Measurements from ENCODE around the gene AKR1C2.
"Not testable (repeated sequence)": the region's sequence is repeated elsewhere in the genome, so short reads cannot be mapped to it uniquely, and the experiment has no call there.

Gene AKR1C2

DNA sequence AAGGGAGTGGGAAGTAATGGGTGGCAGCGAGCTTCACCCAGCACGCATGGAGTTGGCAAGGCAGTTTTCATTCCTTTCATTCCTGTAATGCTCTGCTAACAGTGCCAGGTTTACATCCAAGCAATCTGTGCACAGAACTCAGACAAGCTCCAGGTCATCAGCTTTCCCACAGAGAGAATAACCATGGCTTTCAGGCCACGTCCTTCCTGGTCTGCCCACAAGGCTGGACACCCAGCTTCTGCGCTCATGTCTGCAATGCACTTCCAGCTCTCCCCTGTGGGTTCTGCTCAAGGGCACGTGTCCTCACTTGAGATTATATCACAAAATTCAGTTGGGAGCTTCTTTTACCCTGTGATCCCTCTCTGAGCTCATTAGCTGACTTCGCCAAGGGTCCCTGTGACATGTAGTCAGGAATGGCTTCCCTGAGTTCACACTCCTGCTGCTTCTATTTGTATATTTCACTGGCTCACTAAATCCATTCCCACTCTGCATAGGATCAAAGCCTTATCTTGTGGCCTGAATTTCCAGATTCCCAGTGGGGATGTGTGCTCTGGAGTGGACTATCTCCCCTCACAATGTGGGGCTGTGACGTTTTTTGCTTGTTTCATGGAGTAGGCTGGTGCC is 18.6 kb downstream of the AKR1C2 start:
- DNase-seq: no peak

DNA sequence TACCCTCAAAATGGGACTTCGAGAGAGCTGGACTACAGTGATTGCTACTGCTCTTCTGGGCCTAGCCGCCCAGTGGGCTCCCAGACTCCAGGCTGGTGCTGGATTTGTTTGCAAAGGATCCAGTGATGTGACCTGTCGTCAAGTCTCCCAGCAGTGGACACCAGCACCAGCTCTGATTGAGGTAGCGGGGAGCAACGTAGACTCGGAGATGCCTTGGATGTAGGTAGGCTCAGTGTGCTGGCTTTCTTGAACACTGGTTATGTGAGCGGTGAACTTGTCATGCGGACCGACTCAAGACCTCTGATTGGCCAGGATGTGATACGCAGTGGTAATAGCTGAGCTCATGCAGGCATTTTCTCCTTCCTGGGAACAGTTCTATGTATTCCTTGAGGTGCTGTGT is 19.4 kb downstream of the AKR1C2 start:
- DNase-seq: no peak

DNA sequence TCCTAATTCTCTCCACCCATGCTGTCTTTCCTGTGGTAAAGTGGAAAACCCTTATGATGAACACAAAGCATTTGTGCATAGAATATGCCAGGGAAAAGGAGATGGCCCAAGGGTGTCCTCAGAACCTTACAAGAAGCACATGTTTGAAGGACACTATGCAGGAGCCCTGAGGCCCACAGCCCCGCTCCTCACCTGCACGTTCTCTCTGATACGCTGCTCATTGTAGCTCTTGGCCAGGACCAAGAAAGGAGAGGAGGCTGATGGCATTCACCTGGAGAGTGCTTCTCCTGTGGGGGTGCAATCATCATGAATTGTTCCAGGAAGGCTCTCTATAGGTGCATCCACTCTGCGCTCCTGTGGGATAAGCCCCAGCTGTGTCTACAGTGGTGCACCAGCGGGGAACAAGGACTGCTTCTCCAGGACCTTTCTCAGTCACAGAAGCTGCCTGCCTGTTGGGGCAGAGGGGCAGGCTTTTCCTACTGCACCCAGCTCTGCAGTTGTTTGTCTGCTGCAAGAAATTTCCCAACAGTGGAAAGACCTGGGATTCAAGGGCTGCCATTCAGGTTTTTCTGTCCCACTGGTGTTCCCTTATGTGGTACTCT is 19.9 kb downstream of the AKR1C2 start:
- no peak for DNase-seq

DNA sequence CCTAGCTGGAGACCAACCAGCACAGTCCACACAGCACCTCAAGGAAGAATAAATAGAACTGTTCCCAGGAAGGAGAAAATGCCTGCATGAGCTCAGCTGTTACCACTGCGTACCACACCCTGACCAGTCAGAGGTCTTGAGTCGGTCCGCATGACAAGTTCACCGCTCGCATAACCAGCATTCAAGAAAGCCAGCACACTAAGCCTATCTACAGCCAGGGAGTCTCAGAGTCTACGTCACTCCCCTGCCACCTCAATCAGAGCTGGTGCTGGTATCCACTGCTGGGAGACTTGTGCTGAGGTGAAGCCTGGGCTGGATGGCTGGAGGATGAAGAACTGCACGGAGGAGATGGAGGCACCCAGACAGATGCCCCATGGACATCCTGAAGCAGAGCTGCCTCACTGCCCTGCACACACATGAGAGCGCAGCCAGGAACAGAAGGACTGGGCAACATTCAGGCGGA is 20.9 kb downstream of the AKR1C2 start:
- no peak for DNase-seq

DNA sequence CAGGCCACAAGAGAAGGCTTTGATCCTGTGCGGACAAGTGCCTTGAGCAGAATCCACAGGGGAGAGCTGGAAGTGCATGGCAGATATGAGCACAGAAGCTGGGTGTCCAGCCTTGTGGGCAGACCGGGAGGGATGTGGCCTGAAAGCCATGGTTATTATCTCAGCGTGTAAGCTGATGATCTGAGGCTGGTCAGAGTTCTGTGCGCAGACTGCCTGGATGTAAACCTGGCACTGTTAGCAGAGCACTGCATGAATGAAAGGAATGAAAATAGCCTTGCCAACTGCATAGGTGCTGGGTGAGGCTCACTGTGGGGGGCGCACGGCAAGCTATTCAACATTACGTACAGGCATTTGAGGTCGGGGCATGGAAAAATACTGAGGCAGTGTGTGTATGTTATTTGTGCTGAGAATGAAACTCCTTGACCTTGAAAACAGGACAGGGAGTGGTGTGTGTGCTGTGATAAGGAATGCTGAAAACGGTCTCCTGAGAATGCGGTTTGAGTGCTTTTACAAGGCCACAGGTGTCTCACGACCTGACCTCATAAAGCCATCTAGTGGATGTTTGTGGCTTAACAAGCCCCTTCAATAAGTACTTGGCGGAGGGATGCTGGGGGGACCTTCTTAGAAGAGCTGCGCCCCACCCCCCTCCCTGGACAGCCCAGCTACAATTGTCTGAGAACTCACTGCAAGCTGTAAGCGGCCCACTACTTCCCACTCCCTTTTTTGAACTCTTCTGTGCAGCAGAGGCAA is 21.8 kb downstream of the AKR1C2 start:
- DNase-seq: peak; percentile 26

DNA sequence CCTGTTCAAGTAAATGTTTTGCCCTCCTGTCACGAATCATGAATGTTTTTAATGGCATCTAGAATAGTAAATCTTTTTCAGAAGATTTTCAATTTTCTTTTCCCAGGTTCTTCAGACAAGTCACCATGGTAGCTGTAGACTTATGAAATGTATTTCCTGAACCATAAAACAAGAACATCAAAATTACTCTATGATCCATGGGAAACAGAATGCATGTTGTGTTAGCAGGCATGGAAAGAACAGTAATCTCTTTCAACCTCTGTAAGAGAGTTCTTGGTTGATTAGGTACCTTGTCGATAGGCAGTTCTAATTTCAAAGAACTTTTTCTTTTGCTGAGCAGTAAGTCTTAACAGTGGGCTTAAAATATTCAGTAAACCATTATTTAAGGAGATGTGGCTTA is 22.9 kb downstream of the AKR1C2 start:
- DNase-seq: no peak

DNA sequence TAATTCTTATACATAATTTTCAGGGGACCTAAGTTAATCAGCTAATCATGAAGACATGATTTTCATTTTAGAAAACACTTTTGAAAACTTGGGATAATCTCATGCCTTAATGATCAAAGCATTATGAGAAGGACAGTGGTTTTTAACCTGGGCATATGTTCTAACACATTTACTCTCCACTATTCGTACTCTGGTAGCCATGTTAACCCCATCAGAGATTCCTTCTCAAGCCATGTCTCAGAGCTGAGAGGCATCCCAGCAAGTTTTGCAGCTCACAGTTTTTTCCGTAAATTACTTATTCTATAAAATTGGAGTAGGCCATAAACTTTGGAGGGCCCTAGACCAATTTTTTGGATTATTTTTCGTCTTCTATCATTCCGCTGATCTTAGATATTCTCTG is 24.8 kb downstream of the AKR1C2 start:
- no peak for DNase-seq

DNA sequence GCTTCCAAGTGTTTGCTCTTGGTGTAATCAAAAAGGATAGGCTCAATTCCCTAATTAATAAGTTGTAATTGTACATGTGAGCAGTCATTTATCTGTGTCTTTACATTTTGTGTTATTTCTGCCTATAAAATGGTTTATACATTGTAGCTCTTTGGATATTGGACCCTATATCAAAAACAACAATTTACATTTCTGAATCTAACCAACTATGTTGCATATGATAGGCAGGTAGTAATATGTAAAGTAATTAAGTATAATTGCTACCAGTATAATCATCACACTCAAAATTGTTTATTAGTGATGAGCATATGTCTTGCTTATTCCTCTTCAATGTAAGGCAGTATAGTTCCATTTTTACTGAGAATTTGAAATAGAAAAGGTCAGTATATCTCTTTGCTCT is 26.6 kb downstream of the AKR1C2 start:
- DNase-seq: no peak

DNA sequence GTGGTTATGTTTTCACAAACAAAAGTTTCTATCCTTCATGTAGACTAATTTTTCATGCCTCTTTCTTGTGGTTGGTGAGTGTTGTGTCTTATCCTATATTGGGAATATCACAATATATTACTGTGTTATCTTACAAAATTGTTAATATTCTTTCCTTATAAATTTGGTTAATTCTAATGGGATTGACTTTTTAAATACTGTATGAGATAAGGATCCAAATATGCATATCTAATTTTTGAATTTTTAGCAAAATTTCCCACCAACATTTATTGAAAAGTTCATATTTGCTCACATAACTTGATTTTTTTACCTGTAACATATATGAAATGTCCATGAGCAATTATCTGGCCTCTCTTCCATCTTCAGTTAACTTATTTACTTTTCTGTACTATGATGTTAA is 29.3 kb downstream of the AKR1C2 start:
- DNase-seq: not testable (repeated sequence)

DNA sequence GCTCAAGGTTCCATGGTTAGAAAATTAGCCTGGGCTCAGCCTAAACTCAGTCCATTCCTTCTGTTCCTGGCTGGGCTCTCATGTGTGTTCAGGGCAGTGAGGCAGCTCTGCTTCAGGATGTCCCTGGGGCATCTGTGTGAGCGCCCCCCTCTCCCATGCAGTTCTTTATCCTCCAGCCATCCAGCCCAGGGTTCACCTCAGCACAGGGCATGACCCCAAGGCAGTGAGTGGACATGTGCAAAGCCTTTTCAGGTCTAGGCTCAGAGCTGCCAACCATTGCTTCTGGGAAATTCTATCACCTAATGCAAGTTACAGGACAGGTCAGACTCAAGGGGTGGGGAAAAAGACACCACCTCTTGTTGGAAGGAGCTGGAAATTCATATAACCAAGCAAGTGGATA is 30.4 kb downstream of the AKR1C2 start:
- not testable (repeated sequence) for DNase-seq

DNA sequence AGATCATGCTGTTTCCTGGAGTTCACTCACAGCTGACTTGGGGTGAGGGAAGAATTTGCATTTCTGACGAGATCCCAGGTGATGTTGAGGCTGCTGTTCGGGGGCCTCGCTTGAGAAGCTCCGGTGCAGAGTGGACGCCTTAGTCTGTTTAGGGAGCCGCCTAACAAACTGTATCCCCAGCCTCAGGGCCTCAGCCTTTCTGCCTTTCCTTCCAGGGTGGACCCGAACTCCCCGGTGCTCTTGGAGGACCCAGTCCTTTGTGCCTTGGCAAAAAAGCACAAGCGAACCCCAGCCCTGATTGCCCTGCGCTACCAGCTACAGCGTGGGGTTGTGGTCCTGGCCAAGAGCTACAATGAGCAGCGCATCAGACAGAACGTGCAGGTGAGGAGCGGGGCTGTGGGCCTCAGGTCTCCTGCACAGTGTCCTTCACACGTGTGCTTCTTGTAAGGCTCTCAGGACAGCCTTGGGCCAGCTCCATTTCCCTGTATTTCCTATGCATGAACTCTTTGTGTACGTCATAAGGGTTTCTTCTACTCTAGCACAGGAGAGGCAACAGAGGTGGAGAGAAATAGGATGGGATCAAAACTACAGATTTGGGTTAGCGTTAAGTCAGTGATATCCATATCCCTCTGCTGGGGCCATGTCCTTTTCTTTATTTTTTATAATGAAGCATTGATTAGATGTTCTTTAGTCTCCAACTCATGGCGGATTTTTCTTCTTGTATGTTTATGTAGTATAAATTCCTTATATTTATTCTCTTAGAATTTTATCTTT is 31.1 kb downstream of the AKR1C2 start:
- not testable (repeated sequence) for DNase-seq

DNA sequence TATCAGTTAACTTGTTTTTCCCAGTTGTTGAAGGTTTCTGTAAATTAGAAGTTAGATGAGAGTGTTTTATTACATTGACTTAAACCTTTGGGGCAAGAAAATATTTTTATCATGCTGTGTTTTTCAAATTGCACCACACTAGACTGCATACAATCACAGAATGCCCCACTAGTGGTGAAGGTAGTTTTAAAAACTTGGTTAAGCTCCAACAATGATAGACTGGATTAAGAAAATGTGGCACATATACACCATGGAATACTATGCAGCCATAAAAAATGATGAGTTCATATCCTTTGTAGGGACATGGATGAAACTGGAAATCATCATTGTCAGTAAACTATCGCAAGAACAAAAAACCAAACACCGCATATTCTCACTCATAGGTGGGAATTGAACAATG is 33.3 kb downstream of the AKR1C2 start:
- not testable (repeated sequence) for DNase-seq

DNA sequence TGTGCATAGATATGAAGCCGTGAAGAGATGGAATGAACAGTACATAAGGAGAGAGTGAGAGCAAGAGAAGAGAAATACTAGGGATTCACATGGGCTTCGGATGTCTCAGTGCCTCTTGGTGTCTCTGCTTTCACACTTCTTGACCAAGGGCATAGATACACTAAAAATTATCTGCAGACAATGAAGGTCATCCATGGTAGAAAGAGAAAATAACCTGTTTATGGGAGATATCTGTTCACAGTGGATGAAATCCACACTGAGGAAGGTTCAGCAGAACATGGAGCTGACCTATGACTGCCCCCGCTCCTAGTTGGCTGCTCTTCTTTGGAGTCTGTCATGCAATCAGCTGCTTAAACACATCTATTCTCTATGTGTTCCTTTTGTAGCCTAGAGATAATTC is 34.4 kb downstream of the AKR1C2 start:
- DNase-seq: not testable (repeated sequence)

DNA sequence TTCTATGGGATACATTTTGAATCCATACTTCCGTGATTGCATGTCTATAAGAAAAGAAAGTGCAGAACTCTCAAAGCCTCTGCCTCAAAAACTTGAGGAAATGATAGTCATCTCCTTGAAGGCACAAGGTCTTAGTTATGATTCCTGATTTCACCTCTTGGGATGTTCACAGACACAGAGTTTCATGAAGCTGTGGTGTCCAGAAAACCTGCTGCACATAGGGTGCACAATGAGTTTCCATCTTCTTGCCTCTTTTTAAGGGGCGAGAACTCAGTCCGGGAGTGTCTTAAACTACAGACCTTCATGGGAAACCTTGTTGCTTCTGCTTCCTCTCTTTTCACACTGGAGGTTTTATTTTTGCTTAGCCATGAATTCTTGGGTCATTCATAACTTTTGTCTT is 36.5 kb downstream of the AKR1C2 start:
- not testable (repeated sequence) for DNase-seq

DNA sequence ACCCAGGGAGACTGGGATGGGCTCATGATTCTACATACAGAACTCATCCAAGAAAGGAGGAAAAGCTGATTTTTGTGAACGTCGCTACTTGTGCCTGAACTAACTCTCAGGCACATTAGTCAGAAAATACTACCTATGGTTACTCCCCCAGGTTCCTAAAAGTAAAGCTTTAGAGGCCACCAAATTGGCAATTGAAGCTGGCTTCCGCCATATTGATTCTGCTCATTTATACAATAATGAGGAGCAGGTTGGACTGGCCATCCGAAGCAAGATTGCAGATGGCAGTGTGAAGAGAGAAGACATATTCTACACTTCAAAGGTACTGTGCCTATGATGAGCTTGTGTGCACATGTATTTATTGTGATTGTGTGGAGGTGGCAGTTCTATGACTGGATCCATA is 37.9 kb downstream of the AKR1C2 start:
- DNase-seq: not testable (repeated sequence)

DNA sequence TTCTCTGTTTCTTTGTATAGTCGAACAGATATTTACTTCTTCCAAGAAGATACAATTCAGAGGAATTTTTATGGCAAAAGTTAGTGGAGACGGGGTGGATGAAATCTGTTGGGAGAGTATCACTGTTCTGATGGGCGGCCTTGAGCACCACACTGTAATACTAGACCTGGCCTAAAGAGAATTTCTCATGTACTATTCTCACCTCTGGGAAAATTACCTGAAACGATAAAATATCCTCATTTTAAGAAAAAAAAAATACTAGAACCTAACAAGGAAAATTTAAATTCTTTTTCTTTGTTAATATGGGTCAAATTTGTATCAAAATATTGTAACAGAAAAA is 39.9 kb downstream of the AKR1C2 start:
- DNase-seq: not testable (repeated sequence)

DNA sequence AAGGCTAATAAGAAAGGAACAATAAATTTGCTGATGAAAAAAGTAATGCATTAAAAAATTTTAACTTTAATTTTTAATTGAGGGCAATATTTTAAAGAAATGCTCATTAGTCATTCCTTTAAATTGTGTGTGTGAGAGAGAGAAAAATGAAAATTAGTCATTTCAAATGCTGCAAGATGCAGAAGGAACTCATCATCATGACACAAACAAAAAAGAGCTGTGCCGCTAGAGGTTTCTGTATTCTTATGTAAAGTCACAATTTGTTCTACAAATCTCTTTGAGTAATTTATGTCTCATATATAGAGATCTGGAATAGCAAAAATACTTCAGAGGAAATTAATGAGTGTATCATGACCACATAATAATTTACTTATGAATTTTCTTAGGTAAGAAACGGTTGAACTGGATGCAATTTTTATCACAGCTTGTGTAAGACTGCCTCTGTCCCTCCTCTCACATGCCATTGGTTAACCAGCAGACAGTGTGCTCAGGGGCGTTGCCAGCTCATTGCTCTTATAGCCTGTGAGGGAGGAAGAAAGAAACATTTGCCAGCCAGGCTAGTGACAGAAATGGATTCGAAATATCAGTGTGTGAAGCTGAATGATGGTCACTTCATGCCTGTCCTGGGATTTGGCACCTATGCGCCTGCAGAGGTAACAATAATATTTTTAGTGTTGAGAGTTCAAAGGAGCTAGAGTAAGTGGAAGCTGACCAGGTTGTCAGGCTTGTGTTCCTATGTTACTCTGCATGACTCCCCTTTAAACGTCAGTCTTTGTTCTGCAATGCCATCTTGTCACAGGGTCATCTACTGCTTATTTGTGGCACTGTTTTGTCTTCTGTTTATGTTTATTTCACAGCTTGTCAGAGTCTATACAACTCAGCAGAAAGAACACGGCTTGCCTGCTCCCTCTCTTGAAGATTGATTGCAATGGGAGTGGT is 40.5 kb downstream of the AKR1C2 start, which contains the start of gene AKR1C1:
TSS of gene AKR1C1 (plus strand) at position 540 of the 939 bp plus-strand sequence. CDS start at position 570, 30 bp downstream.
- not testable (repeated sequence) for DNase-seq

DNA sequence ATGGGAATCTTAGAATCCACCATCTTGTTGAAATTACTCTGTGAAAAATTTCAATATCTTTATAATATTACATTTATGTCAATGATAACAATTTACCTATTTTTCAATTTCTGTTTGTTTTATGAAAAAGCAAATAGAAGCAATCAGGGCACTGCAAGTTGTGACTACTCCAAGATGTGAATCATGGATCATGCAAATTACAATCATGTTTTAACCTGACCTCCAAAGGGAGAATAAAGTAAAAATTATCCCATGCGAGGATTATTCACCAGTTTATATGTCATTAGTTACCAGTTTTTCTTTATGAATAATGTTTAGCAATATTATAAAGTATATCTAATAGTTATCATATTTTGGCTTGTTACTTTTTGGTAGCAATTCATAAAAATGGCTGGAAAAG is 41.3 kb downstream of the AKR1C2 start:
- not testable (repeated sequence) for DNase-seq

DNA sequence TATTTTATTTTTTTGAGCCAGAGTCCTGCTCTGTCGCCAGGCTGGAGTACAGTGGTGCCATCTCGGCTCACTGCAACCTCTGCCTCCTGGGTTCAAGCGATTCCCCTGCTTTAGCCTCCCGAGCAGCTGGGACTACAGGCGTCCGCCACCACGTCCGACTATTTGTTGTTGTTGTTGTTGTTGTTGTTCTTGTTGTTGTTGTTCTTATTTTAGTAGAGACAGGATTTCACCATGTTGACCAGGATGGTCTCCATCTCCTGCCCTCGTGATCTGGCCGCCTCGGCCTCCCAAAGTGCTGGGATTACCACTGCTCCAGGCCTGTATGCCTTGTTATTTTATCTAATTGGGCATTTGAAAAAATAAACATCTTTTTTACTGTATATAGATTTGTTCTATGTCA is 42.1 kb downstream of the AKR1C2 start:
- DNase-seq: not testable (repeated sequence)

DNA sequence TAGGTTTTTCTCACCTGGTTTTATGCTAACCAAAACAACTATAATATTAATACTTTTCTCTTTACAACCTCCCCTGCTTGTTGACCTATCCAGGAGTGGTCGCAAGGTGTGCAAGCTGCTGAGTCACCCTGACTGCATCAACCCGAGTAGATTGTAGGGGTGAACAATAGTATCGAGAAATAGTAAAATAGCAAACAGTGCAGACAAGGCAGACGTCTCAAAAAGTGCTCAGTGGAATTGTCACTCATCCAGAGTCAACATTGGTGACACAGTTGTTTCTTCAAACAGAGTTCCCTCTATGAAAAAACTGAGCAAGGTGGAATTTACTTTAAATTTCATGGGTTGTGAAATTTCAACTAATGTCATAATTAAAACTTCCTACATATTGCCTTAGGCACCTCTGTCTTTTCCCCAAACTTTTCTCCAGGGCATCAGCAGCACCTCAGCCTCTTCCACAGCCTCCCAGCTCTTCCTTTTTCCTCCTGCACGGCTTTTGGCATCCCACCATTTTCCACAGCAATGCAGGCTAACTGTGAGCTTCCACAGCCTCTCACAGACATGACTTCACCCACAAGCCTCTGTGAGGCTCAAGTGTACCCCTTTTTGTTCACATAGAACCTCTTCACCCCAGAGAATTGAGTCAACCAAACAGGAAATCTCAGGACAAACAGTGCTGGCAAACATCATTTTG is 46.6 kb downstream of the AKR1C2 start:
- not testable (repeated sequence) for DNase-seq

DNA sequence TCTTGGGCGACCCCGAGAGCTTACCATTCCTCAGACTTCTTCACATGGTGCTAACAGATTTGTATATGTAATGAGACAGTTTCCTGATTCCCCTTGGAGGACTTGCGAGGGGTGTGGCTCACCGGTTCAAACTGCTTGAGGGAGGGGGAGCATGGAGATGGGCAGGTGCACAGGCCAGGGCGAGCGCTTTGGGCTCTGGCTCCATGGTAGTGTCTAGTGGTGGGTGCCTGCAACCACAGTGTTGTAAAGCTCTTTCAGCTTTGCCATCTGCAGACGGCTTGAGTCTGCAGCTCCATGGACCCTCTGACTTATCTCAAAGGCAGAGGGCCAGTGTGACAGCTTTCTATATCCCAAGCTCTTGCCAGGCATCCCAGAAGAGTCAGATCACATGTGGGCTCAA is 47.6 kb downstream of the AKR1C2 start:
- DNase-seq: not testable (repeated sequence)

Data from activated CD4-positive, alpha-beta T cell treated with anti-CD3 and anti-CD28 coated beads, Interleukin-2, amount 50 U/mL, for 16 hours (primary cell).